ENCODE results near the gene ARTN. TPM values are rescaled to one million over a fixed set of nuclear protein-coding genes. Genes with fewer than 3 reads are reported as not detected.
A peak's percentile ranks its signal among the peaks of the same experiment; 100 is the strongest.

Gene ARTN
- total and polyA plus RNA-seq, 5 donors from 2014 or later, result 1.5 TPM; not detected in 4

DNA sequence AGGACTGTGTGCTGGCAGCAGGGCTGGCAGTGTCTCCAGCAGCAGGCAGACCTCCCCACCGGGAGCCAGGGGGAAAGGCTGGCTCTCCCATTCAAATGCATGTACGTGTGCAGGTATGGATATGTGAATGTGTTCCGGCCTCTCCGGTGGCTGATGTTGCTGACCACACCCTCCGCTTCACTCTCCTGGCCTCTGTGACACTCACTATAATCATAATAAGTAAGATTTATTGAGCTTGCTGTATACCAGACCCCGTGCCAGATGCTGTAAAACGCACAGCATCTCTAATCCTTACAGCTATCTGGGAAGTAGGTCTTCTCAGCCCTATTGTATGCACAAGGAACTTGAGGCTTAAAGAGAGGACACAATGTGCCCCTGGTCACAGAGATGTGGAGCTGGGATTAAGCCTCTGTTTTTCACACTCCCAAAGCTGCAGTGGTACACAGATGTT, 20.5 kb upstream of the ARTN start:
- H3K27ac Mint-ChIP-seq, result no peak overlapping the region
- H3K27me3 Mint-ChIP-seq, result no peaks in the 10 kb centered on the region
- Histone ChIP-seq H3K4me1 (ENCODE audit: control insufficient read depth, insufficient read depth, low read length, poor library complexity, severe bottlenecking) (no peaks in the 10 kb centered on the region), H3K27me3 (ENCODE audit: control insufficient read depth, insufficient read depth, low read length) (no peaks in the 10 kb centered on the region), H3K9me3 (ENCODE audit: control insufficient read depth in 2 of 2, low read length in 2 of 2) (no peaks in the 10 kb centered on the region), H3K27ac (ENCODE audit: insufficient read depth, low read length, poor library complexity, severe bottlenecking) (no peak overlapping the region), H3K36me3 (ENCODE audit: control insufficient read depth, insufficient read depth, low read length) (no peaks in the 10 kb centered on the region), H3K4me3 (ENCODE audit: low read depth, low read length) (no peak overlapping the region)
- no peaks in the 10 kb centered on the region for H3K4me1 Mint-ChIP-seq
- H3K9me3 Mint-ChIP-seq, result no peaks in the 10 kb centered on the region
- no peak for ATAC-seq (ENCODE audit: low read depth in 2 of 2)
- H3K4me3 Mint-ChIP-seq, result no peak overlapping the region
- no peak for DNase-seq
- peaks cover 18% of the 10 kb centered on the region for H3K36me3 Mint-ChIP-seq

GRCh38 chr1:43913666-43914360, 19.8 kb upstream of the ARTN start:
- Mint-ChIP-seq H3K4me1 (no peaks in the 10 kb centered on the region), H3K36me3 (peaks cover 13% of the 10 kb centered on the region), H3K4me3 (no peak overlapping the region), H3K27me3 (no peaks in the 10 kb centered on the region), H3K9me3 (no peaks in the 10 kb centered on the region), H3K27ac (no peak overlapping the region)
- no peak for ATAC-seq (ENCODE audit: low read depth in 2 of 2)
- Histone ChIP-seq H3K4me3 (ENCODE audit: low read depth, low read length) (no peak overlapping the region), H3K27ac (ENCODE audit: insufficient read depth, low read length, poor library complexity, severe bottlenecking) (no peak overlapping the region), H3K36me3 (ENCODE audit: control insufficient read depth, insufficient read depth, low read length) (no peaks in the 10 kb centered on the region), H3K4me1 (ENCODE audit: control insufficient read depth, insufficient read depth, low read length, poor library complexity, severe bottlenecking) (no peaks in the 10 kb centered on the region), H3K27me3 (ENCODE audit: control insufficient read depth, insufficient read depth, low read length) (no peaks in the 10 kb centered on the region), H3K9me3 (ENCODE audit: control insufficient read depth in 2 of 2, low read length in 2 of 2) (no peaks in the 10 kb centered on the region)
- DNase-seq, result no peak

DNA sequence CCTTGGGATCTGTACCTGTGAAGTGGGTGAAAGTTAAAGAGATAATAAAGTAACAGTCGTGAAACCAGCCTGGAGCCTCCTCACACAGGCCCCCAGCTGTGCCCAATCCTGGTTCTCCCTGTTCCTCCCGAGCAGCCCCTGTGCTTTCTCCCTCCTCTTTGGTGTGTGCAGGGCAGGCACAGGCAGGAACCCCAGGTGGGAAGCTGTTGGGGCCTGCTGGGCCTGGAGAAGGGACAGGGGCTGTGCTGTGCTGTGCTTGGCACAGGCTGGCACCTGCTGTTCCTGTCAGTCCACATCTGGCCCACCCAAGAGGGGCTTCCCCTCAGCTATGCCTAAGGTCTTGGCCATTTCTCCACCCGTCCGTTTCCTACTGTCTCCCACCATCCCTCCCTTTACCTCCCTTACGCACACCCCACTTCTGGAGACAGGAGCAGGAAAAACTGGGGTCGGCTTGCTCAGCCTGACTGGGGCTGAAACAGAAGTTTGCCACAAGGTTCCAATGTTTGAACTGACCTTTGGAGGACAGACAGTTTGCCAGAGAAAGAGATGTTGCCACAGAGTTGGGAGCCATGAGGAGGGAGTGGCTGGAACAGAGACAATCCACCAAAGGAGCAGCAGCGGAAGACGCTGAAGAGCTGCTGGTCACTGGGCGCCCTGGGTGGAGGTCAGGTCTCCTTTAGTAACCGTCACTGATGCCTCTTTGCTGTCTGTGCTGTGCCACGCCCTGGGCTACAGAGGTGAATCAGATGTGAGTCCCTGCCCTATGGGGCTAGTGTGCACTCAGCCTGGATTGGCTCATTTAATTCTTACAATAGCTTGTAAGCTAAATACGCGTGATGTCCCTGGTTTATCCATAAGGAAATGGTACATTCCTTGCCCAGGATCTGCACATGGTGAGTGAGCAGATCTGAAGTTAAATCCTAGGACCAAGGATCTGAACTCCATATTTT, 18.8 kb upstream of the ARTN start:
- Mint-ChIP-seq H3K9me3 (no peaks in the 10 kb centered on the region), H3K4me1 (no peaks in the 10 kb centered on the region), H3K36me3 (peaks cover 3% of the 10 kb centered on the region), H3K27me3 (no peaks in the 10 kb centered on the region), H3K27ac (no peak overlapping the region), H3K4me3 (no peak overlapping the region)
- Histone ChIP-seq H3K27me3 (ENCODE audit: control insufficient read depth, insufficient read depth, low read length) (no peaks in the 10 kb centered on the region), H3K36me3 (ENCODE audit: control insufficient read depth, insufficient read depth, low read length) (no peaks in the 10 kb centered on the region), H3K4me1 (ENCODE audit: control insufficient read depth, insufficient read depth, low read length, poor library complexity, severe bottlenecking) (no peaks in the 10 kb centered on the region), H3K4me3 (ENCODE audit: low read depth, low read length) (no peak overlapping the region), H3K27ac (ENCODE audit: insufficient read depth, low read length, poor library complexity, severe bottlenecking) (no peak overlapping the region), H3K9me3 (ENCODE audit: control insufficient read depth in 2 of 2, low read length in 2 of 2) (no peaks in the 10 kb centered on the region)
- ATAC-seq (ENCODE audit: low read depth in 2 of 2) (no peak), DNase-seq (no peak)

DNA sequence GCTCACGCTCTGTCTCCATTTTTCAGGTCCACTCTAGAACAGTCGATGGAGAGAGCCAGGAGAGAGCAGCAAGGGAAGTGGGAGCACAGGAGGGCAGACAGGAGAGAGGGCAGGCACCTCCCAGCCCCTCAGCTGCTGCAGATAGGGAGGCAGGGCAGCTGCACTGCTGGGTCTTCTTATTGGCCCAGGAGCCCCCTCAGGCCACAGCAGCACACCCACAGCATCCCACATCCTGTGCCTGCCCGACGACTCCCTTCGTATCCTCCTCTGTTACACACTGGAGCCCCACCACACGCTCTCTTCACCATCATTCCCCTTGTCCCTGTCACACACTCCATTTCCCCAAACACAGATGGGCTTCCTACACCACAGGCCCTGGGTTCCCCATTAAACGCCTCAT, 13.7 kb upstream of the ARTN start:
- H3K9me3 ChIP-seq (ENCODE audit: control insufficient read depth in 2 of 2, low read length in 2 of 2), result no peaks in the 10 kb centered on the region
- H3K36me3 Mint-ChIP-seq, result peaks cover 16% of the 10 kb centered on the region
- no peak overlapping the region for H3K4me3 Mint-ChIP-seq
- DNase-seq, result no peak
- no peaks in the 10 kb centered on the region for H3K4me1 ChIP-seq (ENCODE audit: control insufficient read depth, insufficient read depth, low read length, poor library complexity, severe bottlenecking)
- H3K4me3 ChIP-seq (ENCODE audit: low read depth, low read length), result no peak overlapping the region
- no peaks in the 10 kb centered on the region for H3K4me1 Mint-ChIP-seq
- H3K9me3 Mint-ChIP-seq, result no peaks in the 10 kb centered on the region
- no peak overlapping the region for H3K27ac Mint-ChIP-seq
- ATAC-seq (ENCODE audit: low read depth in 2 of 2), result no peak
- H3K27ac ChIP-seq (ENCODE audit: insufficient read depth, low read length, poor library complexity, severe bottlenecking), result no peak overlapping the region
- no peaks in the 10 kb centered on the region for H3K36me3 ChIP-seq (ENCODE audit: control insufficient read depth, insufficient read depth, low read length)
- no peaks in the 10 kb centered on the region for H3K27me3 Mint-ChIP-seq
- no peaks in the 10 kb centered on the region for H3K27me3 ChIP-seq (ENCODE audit: control insufficient read depth, insufficient read depth, low read length)

DNA sequence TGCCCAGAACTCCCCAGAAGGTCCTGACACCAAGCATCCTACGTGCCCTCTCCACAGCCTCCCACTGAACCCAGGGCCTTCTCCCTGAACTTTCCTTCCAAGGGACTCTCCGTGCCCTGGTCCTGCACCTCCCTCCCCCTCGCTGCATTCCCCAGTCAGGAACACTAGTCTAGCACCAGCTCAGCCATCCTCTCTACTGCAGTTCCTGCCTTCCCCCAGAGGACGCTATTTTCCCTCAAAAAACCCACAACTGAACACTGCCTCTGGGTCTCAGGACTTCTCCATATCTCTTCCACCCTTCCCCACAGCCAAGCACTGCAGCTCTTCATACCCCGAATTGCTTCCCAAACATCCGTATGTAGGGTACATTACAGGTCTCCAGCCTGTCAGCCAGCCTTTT, 12.6 kb upstream of the ARTN start:
- Mint-ChIP-seq H3K27ac (peak overlapping the region in 1 of 3 donors; percentile 9), H3K4me3 (no peak overlapping the region), H3K27me3 (no peaks in the 10 kb centered on the region), H3K9me3 (no peaks in the 10 kb centered on the region), H3K4me1 (no peaks in the 10 kb centered on the region), H3K36me3 (peaks cover 24% of the 10 kb centered on the region)
- Histone ChIP-seq H3K27me3 (ENCODE audit: control insufficient read depth, insufficient read depth, low read length) (no peaks in the 10 kb centered on the region), H3K27ac (ENCODE audit: insufficient read depth, low read length, poor library complexity, severe bottlenecking) (no peak overlapping the region), H3K36me3 (ENCODE audit: control insufficient read depth, insufficient read depth, low read length) (peaks cover 3% of the 10 kb centered on the region), H3K4me3 (ENCODE audit: low read depth, low read length) (no peak overlapping the region), H3K9me3 (ENCODE audit: control insufficient read depth in 2 of 2, low read length in 2 of 2) (no peaks in the 10 kb centered on the region), H3K4me1 (ENCODE audit: control insufficient read depth, insufficient read depth, low read length, poor library complexity, severe bottlenecking) (no peaks in the 10 kb centered on the region)
- DNase-seq (no peak), ATAC-seq (ENCODE audit: low read depth in 2 of 2) (no peak)

GRCh38 chr1:43924516-43924915, 9.1 kb upstream of the ARTN start:
- ATAC-seq (ENCODE audit: low read depth in 2 of 2), result no peak
- no peak overlapping the region for H3K27ac Mint-ChIP-seq

DNA sequence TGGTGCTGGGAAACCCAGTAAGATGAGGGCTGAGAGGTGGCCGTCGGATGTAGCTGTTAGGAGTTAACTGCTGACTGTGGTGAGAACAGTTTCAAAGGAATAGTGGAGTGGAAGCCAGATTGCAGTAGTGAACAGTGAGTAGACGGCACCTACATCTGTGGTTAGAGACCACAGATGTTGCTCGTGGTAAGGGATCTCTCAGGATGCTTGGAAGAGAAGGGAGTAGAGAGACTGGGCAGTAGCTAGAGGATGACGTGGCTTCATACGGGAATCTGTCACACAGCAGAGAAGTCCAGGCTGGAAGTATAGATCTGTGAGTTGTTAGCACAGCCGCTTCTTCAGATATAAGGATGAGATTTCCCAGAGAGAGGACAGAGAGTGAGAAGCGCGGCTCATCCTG, 7.8 kb upstream of the ARTN start:
- Mint-ChIP-seq H3K36me3 (peaks cover 21% of the 10 kb centered on the region), H3K9me3 (no peaks in the 10 kb centered on the region), H3K27ac (no peak overlapping the region), H3K4me1 (no peaks in the 10 kb centered on the region), H3K4me3 (no peak overlapping the region), H3K27me3 (no peaks in the 10 kb centered on the region)
- H3K9me3 ChIP-seq (ENCODE audit: control insufficient read depth in 2 of 2, low read length in 2 of 2), result no peaks in the 10 kb centered on the region
- H3K4me3 ChIP-seq (ENCODE audit: low read depth, low read length), result no peak overlapping the region
- H3K36me3 ChIP-seq (ENCODE audit: control insufficient read depth, insufficient read depth, low read length), result peaks cover 3% of the 10 kb centered on the region
- no peaks in the 10 kb centered on the region for H3K4me1 ChIP-seq (ENCODE audit: control insufficient read depth, insufficient read depth, low read length, poor library complexity, severe bottlenecking)
- ATAC-seq (ENCODE audit: low read depth in 2 of 2) (no peak), DNase-seq (no peak)
- no peak overlapping the region for H3K27ac ChIP-seq (ENCODE audit: insufficient read depth, low read length, poor library complexity, severe bottlenecking)
- no peaks in the 10 kb centered on the region for H3K27me3 ChIP-seq (ENCODE audit: control insufficient read depth, insufficient read depth, low read length)

More at GRCh38 chr1:43924516-43924915, 9.1 kb upstream of the ARTN start:
- Histone ChIP-seq H3K27me3 (ENCODE audit: control insufficient read depth, insufficient read depth, low read length) (no peaks in the 10 kb centered on the region), H3K4me3 (ENCODE audit: low read depth, low read length) (no peak overlapping the region), H3K9me3 (ENCODE audit: control insufficient read depth in 2 of 2, low read length in 2 of 2) (no peaks in the 10 kb centered on the region), H3K4me1 (ENCODE audit: control insufficient read depth, insufficient read depth, low read length, poor library complexity, severe bottlenecking) (no peaks in the 10 kb centered on the region), H3K27ac (ENCODE audit: insufficient read depth, low read length, poor library complexity, severe bottlenecking) (no peak overlapping the region), H3K36me3 (ENCODE audit: control insufficient read depth, insufficient read depth, low read length) (peaks cover 3% of the 10 kb centered on the region)
- DNase-seq, result no peak
- Mint-ChIP-seq H3K4me3 (no peak overlapping the region), H3K36me3 (peaks cover 21% of the 10 kb centered on the region), H3K27me3 (no peaks in the 10 kb centered on the region), H3K9me3 (no peaks in the 10 kb centered on the region), H3K4me1 (no peaks in the 10 kb centered on the region)

All from CD4-positive, CD25-positive, alpha-beta regulatory T cell (primary cell).